ENCODE measurements around the gene BICC1.

Gene BICC1

GRCh38 chr10:58568428-58568935 lies 55.8 kb downstream of the BICC1 start:
- no peak for TF ChIP-seq ZFX (IDR thresholded peaks at IDR 0.05)
- TF ChIP-seq, protein P1, sequence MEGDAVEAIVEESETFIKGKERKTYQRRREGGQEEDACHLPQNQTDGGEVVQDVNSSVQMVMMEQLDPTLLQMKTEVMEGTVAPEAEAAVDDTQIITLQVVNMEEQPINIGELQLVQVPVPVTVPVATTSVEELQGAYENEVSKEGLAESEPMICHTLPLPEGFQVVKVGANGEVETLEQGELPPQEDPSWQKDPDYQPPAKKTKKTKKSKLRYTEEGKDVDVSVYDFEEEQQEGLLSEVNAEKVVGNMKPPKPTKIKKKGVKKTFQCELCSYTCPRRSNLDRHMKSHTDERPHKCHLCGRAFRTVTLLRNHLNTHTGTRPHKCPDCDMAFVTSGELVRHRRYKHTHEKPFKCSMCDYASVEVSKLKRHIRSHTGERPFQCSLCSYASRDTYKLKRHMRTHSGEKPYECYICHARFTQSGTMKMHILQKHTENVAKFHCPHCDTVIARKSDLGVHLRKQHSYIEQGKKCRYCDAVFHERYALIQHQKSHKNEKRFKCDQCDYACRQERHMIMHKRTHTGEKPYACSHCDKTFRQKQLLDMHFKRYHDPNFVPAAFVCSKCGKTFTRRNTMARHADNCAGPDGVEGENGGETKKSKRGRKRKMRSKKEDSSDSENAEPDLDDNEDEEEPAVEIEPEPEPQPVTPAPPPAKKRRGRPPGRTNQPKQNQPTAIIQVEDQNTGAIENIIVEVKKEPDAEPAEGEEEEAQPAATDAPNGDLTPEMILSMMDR (conservative IDR thresholded peaks at IDR 0.05) = no peak
- no peak overlapping the region for H3K27ac ChIP-seq

DNA sequence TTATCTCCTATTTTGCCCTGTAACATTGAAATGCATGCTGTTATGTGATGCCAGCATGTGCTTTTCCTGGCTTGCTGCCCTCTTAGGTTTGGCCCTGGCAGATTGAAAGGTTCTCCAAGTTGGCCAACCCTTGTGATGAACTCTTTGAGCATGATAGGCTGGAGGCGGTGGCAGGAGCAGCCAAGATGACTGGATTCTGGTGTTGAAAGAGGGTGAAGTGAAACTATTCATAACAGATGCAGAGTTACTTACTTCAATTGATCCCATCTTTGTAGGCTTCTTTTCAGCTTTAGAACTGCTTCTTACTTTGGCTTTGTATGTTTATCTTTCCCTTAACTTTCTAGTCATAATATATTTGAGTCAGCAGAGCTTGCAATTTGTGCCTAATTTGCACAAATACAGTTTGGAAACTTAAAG lies 57.6 kb downstream of the BICC1 start:
- no peak overlapping the region for H3K27ac ChIP-seq
- TF ChIP-seq, protein P1 (conservative IDR thresholded peaks at IDR 0.05) = no peak
- TF ChIP-seq ZFX (IDR thresholded peaks at IDR 0.05) = no peak

DNA sequence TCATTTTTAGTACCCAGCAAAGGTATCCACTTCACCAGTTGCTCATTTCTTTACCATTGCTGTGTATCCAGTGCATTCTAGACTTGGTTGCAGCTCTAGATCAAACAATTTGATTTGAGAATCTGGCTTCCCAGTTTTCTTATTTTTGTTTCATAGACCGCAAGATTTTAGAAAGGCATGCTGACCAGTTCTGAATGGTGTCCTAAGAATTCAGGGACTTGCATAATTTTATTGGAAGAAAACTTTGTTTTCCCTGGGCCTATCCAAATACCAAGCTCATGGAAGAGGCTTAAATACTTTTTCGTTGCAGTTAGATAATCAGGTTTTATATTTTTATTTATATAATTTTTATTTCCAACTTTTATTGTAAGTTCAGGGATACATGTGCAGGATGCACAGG lies 58.3 kb downstream of the BICC1 start:
- TF ChIP-seq, protein P1 (conservative IDR thresholded peaks at IDR 0.05) = no peak
- no peak for TF ChIP-seq ZFX (IDR thresholded peaks at IDR 0.05)
- no peak overlapping the region for H3K27ac ChIP-seq

- TF ChIP-seq, protein P1 (conservative IDR thresholded peaks at IDR 0.05) = no peak
- no peak for TF ChIP-seq ZFX (IDR thresholded peaks at IDR 0.05)
- H3K27ac ChIP-seq = no peak overlapping the region
Measured at GRCh38 chr10:58573144-58573543, 60.5 kb downstream of the BICC1 start.

GRCh38 chr10:58574058-58574457 lies 61.4 kb downstream of the BICC1 start:
- TF ChIP-seq ZFX (IDR thresholded peaks at IDR 0.05) = no peak
- TF ChIP-seq, protein P1 (conservative IDR thresholded peaks at IDR 0.05) = no peak
- H3K27ac ChIP-seq = no peak overlapping the region

DNA sequence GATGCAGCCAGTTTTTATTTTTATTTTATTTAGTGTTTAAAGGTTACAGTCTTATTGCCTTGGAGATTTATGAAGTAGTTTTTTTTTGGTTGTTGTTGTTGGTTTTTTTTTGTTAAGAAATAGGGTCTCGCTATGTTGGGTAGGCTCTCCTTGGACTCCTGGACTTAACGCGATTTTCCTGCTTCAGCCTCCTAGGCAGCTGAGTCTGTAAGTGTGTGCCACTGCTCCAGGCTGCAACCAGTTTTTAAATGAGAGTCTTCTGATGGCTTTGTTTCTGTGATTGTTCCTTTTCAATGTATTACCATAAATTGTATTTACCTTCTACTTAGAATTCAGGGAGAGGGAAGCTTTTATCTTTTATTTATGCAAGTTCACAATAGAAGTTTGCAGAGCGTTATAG lies 62.8 kb downstream of the BICC1 start:
- no peak overlapping the region for H3K27ac ChIP-seq
- no peak for TF ChIP-seq ZFX (IDR thresholded peaks at IDR 0.05)
- TF ChIP-seq, protein P1 (conservative IDR thresholded peaks at IDR 0.05) = no peak

DNA sequence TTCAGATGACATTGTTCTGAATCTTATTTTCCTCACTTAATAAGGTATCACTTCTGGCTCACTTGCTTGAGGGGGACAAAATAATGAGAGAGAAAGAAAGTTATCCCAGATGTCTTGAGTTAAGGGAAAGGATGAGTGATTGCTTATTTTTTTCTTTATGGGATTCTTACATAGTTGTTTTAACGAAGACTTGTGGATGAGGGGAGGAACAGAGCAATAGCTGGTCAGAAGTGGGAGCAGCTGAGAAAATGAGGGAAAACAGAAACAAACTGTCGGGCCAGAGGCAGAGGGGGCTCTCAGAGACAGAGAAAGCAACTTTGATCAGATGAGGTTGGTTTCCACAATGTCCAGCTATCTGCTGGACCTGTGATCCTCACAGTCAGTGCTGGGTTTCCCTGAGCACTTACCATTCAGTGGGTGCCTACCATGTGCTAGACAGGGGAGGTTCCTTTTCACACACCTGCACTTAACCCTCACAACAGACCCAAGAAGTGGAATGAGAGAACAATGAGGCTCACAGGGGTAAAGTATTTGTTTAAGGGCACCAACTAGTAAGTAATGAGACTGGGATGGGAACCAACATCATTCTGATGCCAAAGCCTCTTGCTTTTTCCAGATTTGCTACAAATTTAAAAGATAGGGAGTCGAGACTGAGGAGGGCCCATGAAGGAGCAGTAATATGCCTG lies 64.2 kb downstream of the BICC1 start:
- H3K27ac ChIP-seq = no peak overlapping the region
- TF ChIP-seq ZFX (IDR thresholded peaks at IDR 0.05) = no peak
- TF ChIP-seq, protein P1 (conservative IDR thresholded peaks at IDR 0.05) = no peak
